Germinal center (tissue), 1 donor: ENCODE data around the gene FOXO3.
A peak's percentile ranks its signal among the peaks of the same experiment; 100 is the strongest.
"Not testable (repeated sequence)": the region's sequence is repeated elsewhere in the genome, so short reads cannot be mapped to it uniquely, and the experiment has no call there.

Experiments used
- DNase-seq: peaks from one replicate; pipeline ENCODE4 v3.0.0; 2012; ENCODE audit warnings: mixed read lengths, low spot score

The FOXO3 gene

DNA sequence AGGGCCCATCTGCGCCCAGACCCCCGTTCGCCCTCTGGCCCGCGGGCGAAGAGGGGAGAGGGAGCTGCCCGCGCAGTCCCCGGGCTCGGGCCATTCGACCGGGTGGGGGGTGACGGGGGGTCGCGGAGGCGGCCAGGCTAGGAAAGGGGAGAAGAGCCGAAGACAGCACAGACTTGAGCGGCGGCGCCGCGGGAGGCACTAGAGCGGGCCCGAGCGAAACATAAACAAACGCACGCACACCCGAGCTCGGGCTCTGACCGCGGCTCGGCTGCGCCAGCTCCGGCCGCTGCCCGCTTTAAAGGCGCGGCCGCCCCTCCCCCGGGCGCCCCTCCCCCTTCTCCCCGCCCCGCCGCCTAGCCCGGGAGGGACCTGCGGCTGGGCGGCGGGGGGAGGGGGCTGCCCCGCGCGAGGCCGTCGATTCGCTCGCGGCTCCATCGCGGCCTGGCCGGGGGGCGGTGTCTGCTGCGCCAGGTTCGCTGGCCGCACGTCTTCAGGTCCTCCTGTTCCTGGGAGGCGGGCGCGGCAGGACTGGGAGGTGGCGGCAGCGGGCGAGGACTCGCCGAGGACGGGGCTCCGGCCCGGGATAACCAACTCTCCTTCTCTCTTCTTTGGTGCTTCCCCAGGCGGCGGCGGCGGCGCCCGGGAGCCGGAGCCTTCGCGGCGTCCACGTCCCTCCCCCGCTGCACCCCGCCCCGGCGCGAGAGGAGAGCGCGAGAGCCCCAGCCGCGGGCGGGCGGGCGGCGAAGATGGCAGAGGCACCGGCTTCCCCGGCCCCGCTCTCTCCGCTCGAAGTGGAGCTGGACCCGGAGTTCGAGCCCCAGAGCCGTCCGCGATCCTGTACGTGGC is at the start of gene FOXO3:
Gene FOXO3, plus strand, starts transcription at position 455 of the 846 bp plus-strand sequence. Its CDS starts 292 bp downstream, at position 747.
- DNase-seq, result peak; percentile 45

DNA sequence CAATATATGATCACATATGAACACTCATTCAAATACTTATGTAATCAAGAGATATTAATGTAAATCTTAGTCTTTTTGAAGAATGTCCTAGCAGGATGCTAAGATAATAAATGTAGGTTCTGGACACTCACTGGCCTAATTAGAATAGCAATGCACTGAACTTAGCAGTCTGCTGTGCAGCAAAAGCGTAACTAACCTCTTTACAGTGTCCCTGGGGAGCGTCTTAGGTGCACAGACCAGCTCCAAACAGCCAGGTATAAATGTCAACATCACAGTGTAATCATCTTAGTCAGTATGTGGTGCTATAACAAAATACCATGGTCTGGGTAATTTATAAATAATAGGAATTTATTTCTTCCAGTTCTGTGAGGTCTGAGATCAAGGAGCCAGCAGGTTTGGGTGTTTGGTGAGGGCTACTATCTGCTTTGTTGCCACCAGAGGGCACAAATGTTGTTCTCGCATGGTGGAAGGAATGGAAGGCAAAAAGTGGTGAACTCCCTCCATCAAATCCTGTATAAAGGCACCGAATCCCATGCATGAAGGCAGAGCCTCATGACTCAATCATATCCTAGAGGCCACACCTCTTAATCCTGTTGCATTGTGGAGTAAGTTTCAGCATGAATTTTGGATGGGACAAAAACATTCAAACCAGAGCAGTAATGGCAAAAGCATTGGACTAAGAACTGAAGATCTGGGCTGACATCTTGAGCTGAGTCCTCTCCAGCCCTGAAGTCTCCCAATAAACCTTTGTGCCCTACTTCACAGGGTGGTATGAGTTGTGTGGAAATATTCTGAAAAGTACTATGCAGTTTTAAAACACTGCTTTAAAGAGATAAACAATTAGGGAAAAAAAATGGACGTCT is 41.8 kb upstream of the FOXO3 start:
- peak; percentile 44 for DNase-seq

DNA sequence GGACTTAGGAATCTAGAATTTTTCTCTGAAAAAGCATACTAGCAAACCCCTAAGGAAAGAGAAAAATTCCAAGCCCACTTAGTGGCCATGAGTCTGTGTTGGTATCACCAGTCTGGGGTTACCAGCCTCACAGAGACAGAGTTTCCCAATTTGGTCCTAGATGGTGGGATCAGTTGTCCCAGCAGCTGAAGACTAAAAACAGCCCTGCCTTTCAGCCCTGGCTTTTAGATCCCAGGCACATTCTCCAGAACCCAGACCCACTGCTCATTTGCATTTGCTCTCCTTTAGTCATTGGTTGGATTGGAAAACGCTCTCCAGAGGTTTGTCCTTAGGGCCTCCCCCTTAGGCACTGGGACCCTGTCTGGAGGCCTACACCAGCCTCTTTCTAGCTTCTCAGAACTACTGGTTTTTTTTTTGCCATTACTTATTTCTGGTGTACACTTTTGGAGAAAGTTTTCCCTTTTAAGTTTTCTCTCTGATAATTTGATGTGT is 39.1 kb upstream of the FOXO3 start:
- DNase-seq, result no peak

DNA sequence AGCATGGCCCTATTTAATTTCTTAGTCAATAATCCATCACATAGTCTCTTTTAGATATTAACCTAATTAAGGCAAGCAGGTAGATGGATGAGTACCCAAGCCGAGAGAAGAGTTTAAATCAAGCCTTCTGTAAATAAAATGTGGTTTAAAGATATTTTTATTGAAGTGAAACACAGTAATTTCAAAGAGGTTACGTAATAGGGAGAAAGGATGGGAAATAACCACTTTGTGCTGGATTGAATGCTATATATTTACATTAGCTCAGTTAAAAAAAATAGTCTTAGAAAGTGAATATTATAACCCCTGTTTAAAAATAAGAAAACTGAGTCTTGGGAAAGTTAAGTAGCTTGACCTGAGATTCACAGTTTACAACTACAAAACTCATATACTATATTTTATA is 37.0 kb upstream of the FOXO3 start:
- no peak for DNase-seq

DNA sequence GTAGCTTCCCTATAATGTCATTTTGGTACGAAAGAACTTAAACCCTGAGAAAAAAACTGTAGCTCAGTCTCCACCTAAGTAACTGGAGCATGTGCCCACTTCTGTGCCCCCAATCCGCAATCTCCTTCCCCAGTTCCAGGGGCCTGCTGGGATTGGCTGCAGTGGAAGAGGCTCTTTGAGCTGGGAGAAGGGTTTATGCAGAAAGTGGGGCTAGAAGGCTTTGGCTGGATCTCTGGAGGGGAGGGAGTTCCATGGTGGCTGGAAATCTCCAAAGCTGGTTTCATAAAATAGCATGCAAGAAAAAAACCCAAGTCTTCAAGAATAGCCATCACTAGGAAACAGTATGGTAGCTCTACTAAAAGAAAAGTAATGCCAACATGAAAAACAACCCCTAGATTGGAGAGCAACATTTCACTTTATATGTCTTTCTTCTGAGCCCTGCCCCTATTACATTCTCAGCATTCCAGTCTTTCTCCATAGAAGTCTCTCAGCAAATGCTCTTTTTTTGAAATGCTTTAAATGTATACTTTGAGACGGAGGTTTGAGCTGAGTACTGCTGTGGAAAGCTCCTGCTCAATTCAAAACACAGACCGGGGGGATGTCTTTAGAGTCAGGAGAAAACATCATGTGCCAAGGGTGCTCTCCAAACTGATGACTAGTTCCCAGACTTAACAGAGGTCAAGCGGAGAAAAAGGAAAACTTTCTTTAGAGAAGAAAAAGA is 36.0 kb upstream of the FOXO3 start:
- no peak for DNase-seq

DNA sequence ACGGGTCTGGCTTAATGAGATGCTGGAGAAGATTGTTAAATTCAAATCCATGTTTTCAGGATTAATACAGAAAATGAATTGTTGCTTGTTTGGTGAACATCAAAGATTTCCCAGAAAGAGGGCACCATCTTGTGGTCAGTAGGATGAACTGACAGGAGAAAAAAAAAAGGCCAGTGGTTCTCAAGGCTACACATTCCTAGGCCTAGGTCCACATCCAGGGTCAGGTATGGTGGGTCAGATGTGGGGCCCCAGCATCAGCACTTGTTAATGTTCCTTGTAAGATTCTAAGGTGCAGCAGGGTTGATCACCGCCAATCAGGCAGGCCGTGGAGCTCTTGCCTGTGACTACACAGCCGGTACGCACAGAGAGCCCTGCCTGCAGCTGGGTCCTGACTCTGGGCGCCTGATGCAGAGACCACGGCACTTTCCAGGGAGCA is 34.0 kb upstream of the FOXO3 start:
- peak; percentile 28 for DNase-seq

DNA sequence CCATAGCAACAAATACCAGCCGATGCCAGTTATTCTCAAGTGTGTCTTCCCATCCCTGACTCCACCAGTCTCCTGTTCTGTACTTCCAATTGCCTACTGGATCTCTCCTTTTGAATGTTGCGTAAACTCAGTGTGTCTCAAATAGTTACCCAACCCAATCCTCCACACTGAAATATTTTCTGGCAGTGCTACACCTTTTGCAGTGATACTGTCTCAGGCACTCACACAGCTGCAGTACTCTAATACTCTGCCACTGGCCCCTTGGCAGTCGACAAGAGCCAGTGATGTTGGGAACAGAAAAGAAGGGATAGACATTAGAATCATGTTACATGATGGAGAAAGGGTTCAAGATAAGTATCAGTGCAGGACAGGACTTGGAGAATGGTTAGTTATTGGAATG is 31.8 kb upstream of the FOXO3 start:
- no peak for DNase-seq

DNA sequence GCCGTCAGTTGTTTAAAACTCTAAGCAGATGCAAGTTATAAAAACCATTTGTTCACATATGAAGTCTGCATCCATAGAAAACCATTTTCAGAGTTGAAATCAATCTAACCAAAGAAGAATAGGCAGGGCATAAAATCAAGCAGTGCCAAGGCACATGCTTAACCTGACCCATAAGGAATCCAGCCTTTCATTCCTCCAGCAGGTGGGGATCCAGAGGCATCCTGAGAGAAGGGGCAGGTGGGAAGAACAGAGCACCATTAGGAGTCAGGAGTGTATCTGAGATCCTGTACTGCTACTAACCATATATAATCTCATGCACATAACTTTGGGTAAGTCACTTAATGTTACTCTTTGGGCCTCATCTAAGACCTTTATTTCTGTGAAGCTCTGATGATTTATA is 29.4 kb upstream of the FOXO3 start:
- DNase-seq, result no peak

DNA sequence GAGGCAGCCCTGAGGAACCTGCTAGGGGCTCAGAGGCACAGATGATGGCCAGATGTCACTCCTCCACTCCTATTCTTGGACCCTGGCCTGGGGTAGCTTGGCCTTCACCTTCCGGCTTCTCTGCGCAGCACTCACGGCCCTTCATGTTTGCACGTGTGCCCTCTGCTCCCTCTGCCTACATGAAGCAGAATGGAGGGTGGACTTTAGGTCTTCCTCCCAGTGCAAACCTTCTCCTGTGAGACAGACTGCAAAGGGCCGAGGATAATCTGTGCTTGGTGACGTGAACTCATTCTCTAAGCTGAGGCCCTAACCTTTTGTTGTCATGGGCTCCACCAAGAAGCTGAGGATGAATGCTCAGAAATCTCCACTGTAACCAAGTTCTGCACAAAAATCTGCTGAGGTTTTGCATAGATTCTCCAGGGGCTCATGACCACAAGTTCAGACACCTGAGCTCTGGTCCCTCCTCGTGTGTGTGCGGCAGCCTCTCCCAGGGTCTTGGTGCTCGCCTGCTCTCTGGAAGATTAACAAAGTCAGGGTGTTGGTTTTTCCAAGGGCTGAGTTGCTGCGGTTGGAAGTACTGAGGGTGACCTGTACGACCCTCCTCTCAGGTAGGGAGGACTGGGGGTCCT is 25.5 kb upstream of the FOXO3 start:
- no peak for DNase-seq

DNA sequence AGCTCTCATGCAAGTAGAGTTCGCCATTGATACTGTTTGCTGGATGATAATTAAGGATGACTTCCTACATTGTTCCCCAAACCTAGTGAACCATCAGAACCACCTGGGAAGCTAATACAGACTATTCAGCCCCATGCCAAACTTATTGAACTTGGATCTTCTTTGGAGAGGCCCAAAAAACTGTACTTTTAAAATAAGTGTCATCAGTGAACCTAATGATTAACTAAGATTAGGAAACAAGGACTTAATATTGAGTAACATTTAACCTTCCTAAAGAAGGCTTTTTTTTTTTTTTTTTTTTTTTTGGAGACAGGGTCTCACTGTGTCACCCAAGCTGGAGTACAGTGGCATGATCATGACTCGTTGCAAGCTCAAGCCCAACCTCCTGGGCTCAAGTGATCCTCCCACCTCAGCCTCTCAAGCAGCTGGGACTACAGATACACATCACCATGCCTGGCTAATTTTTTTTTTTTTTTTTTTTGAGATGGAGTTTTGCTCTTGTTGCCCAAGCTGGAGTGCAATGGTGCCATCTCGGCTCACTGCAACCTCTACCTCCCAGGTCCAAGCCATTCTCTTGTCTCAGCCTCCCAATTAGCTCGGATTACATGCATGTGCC is 24.7 kb upstream of the FOXO3 start:
- not testable (repeated sequence) for DNase-seq

DNA sequence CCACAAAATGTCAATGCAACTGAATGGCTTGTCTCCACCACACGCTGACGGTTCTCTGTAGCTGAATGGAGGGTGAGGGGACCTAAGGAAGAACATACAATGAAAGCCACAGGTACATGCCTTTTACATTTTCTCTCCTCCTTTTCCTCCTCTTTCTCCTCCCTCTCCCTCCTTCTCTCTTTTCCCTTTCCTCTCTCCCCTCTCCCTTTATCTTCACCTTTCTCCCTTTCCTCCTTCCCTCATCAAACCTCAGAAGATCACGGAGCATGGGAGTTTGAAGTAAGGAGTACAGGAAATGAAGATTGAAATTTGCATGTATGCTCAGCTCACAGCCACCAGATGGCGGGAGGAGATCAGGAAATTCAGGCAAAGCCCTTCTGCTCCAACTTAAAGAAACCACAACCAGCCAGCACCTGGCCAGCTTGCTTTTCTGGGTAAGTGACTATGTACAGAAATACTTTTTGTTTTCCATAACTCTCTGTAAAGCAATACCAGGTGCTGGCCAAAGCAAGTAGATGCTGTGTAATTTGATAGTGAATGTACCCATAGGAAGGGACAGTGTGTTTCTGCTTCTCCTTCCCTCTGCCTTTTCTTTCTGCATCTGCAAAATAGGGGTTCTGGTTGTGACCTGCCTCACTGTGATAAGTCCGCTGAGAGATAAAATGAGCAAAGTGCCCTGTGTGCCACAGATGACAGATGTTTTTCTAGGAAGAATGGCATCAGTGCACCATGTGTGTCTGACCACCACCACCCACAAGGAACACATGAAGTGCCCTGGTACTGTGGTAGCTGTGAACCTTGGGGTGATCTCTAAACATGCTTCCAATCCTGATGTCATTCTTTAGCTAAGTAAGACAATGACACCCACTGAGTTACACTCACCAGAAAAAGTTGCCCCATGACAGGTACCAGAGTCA is 18.6 kb upstream of the FOXO3 start:
- peak; percentile 76 for DNase-seq

DNA sequence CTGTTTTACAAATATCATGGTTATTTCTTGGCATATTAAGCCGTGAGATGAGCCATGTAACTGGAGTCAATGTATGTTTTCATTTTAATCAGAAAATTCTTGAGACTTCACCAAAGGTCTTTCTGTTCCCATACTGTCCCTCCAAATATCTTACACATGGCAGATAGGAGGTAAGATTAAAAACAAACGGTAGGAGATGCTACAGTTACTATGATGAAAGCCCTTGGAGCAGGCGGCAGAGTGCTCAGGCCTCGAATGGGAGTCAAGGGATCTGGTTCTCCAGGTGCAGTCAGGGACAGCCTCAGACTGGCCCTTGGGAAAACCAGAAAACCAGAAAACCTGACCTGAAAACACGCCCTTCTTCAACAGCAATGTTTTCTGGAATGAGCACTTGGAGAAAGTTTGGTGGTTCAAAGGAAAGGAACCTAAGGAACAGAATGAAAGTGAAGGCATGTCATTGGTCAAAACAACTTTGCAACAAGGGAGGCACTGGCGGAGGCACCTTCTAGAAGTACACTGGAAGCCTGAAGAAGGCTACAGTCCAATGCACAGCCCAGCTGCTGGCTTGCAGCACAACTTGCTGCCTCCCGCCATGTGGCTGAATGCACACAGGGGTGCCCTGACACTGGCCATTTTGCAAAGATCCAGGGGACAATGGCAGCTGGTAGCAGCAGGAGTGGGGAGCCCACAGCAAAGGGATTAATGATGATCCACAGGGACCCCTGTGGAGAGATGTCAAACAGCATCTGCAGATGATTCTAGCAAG is 17.4 kb upstream of the FOXO3 start:
- no peak for DNase-seq

DNA sequence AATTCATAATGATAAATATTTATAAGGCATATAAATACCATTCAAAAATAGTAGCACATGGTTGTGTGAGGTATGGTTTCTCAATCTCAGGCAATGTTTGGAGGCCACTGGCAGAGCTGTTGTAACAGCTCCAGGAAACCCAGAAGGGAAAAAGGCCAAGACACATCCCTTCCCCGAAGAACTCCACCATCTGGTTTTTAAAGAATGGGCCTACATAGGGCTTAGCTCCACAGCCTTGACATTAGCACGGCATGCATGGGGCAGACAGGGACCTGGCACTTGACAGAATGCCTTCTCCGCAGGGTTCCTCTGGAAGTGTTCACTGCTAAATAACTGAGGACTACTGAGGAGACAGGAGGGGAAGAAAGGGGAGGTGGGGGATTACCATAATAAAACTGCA is 16.1 kb upstream of the FOXO3 start:
- no peak for DNase-seq

DNA sequence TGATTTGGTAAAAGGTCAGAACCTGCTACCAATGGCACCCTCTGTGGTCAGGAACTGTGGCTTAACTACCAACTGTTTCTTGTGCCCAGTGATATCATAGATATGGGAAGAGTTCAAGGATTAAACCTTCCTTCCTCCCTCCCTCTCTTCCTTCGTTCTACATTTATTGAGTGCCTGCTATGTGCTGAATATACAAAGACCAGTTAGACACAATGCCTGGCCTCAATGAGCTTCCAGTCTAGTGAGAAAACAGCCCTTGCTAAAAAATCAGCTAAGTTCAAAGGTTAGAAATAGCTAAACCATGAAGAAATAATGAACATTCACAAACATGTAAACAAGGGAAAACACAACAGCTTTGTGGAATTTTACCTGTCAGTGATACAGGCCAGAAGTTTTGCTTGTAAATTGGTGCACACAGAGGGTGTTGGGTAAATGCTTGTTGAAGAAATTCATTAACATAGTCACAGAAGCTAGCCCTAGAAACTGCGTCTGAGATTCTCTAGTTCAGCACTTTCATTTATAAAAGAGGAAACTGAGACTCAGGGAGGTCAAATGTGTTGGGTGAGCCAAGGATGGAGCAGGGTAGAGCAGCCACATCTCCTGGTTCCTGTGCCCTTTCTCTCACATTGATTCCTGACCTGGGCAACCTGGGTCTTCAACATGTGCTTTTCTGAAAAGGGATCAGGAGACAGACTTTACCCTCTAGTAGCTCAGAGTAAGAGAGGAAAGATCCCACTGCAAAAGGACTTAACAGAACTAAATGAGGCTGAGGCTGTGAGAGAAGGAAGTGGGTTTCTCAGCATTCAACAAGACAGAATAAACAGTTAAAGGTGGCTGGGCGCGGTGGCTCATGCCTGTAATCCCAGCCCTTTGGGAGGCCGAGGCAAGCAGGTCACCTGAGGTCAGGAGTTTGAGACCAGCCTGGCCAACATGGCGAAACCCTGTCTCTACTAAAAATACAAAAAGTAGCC is 14.4 kb upstream of the FOXO3 start:
- DNase-seq, result no peak

DNA sequence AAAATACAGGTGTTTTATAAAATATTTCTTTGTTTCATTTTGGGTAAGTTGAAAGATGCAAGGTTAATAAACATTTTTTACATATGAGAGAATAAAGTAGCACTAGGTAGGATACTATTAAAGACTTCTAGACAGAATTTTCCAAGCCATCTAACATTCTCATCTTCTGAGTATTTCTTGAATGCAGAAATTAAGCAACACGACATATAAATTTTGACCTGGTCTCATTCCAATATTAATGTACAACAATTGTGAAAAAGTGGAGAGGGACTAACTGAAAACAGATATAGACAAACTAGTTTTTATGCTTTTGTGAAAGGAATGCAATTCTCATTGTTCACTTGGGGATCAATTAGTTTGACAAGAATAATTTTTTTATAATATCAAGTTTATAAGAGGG is 11.5 kb upstream of the FOXO3 start:
- DNase-seq, result no peak

DNA sequence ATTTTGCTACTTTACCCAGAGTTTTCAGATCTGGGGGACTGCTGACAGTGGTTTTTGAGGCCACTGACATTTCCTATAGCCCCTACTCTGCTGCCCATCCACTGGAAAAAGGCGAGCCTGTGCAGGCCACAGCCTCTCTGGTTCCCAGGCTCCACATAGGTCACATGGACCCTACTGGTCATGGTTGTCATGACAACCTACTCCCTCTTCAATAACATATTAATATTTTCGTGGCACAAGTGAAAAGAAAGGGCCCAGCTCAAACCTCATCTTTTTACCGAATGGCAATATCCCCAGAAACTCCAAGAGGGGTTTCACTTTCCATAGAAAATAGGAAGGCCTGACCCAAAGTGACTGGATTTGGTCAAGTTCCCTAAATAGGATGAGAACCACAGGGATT is 11.0 kb upstream of the FOXO3 start:
- DNase-seq, result no peak

DNA sequence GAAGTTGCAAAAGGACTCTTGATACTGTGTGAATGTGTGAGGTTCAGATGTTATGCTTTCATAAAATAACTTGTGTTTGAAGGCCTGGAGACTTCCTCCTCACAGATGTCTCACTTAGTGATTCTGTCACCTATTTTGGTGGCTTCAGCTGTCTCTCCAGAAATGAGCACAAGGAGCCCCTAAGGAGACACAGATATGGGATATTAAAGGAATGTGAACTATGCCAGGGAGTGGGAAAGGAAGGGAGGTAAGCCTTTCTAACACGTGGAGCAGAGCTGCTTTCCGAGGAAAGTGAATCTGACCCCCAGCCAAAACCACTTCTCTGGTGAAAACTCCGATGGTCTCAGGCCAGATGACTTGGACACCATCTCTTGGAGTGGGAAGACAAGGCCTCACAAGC is 10.5 kb upstream of the FOXO3 start:
- no peak for DNase-seq

DNA sequence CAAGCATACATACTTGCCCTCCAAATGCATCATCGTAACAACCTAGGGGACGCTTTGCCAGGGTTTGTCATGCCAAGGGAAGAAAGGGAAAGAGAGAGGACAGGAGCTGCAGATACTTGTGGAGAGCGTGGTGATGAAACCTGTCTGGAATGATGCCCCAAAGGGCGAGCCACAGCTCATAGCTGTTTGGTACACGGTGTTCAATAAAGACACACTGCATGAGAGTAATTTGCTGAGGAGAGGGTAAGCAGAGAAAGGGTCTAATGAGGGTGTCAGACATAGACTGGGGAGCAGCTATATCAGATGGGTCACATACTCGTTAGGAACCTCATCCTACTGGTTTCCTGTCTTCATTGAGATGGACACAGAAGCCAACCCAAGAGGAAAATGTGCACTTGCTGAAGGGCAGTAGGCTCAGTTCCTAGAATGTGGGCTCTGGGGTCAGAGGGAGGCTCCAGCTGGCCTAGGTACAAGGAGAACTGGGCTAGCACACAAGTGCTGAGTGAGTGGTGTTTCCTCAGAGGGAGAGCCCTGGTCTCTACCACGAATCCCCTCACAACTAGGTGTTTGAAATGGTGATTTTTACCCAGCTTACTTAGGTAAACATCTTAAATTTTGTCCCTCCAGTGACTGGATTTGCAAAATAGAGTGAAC is 5.2 kb upstream of the FOXO3 start:
- no peak for DNase-seq
